GM03348 (cell line): ENCODE results near the gene MYO15B.
"Not testable (repeated sequence)": the region's sequence is repeated elsewhere in the genome, so short reads cannot be mapped to it uniquely, and the experiment has no call there.

Experiments used
- DNase-seq: peaks from one replicate; pipeline ENCODE4 v3.0.0; 2012; ENCODE audit warnings: low spot score

The MYO15B gene

DNA sequence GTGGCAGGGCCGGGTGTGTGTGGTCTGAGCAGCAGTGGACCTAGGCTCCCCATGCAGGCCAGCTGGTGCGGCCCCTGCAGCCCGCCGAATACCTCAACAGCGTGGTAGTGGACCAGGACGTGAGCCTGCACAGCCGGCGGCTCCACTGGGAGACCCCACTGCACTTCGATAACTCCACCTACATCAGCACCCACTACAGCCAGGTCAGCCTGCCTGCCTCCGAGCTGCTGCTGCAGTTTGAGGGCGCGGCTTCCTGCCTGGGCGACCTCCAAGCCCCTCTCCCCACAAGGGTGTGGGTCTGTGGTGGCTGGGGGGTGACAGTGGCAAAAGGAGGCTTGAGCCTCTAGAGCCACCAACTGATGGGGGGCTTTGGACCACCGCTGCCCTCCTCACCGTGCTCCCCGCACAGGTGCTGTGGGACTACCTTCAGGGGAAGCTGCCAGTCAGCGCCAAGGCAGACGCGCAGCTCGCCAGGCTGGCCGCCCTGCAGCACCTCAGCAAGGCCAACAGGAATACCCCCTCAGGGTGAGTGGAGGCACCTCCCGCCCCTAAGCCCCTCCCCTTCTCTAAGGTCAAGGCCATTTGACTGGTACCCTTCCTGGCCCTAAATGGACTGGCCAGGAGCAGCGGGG is 37.2 kb downstream of the MYO15B start:
- DNase-seq = no peak

DNA sequence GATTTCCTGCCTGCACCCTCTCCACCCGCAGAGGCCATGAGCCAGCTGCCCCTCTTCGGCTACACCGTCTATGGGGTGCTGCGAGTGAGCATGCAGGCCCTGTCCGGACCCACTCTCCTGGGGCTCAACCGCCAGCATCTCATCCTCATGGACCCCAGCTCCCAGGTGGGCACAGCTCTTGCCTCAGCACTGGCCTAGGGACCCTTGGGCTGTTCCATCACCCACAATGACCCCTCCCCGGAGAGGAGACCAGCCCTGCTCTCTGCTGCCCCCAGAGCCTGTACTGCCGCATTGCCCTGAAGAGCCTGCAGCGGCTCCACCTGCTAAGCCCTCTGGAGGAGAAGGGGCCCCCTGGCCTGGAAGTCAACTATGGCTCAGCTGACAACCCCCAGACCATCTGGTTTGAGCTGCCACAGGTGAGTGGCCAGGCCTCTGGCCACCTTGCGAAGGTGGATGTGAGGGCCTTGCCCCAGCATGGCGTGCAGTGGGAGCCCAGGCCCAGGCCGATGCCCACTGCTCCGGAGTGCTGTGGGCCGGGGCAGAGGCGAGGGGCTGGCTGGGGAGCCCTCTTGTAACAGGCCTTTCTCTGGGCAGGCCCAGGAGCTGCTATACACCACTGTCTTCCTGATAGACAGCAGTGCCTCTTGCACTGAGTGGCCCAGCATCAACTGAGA is 38.4 kb downstream of the MYO15B start:
- DNase-seq = peak; percentile 69

DNA sequence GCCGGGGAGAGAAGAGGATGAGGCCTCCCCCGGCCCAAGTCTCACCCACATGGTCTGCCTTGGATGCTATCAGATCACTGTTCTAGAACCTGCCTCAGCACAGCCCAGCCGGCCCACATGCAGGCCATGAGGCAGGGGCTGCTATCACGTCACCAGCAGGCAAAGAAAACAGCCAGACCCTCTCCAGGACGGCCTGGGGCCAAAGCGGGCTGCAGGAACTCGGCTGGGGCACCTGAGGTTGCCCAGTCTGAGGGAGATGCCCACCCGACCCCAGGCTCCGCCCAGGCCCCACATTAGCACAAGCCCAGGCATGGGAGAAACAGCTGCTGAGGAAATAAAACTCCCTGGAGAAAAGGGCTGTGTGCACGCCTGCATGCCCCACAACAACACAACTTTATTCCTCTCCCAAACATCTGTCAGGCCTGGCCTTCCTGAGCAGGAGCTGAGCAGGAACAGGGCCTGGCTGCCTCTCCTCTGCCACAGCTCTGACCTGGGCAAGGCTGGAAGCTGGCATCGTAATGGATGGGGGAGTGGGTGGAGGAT is 39.0 kb downstream of the MYO15B start:
- DNase-seq = no peak

DNA sequence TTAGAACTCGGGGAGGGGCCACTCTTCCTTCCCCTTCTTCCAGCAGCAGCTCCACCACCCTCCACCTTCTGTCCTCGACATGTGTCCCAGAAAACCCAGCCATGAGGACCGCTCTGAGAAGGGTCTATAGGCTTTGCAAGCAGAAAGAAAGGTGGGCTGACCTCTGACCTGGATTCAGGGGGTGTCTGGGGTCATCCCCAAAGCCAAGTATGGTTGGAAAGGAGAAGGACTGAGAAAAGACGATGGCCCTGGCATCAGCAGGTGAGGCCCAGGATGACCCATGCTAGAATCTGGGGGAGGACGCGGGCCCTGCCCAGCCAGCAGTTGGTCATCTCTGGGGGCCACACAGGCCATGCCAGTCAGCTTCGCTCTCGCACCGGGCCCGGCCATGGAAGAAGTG is 39.5 kb downstream of the MYO15B start:
- no peak for DNase-seq

DNA sequence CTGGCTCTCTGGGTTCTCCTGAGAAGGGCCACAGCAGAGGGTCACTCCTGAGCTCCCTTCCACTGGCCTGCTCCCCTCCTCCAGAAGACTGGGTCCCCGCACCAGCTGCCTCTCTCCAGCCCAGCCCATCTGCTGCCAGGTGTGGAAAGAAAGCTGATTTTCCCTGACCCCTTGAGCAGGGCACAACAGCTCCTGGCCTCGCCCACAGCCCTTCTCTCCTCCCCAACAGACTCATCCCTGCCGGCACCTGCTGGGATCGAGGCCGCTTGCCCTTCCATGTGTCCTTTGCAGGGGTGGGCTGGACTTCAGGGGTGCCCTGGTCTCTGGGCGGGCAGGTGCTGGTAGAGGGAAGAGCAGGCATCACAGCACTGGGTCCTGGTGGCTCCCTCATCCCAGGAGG is 40.8 kb downstream of the MYO15B start:
- no peak for DNase-seq

DNA sequence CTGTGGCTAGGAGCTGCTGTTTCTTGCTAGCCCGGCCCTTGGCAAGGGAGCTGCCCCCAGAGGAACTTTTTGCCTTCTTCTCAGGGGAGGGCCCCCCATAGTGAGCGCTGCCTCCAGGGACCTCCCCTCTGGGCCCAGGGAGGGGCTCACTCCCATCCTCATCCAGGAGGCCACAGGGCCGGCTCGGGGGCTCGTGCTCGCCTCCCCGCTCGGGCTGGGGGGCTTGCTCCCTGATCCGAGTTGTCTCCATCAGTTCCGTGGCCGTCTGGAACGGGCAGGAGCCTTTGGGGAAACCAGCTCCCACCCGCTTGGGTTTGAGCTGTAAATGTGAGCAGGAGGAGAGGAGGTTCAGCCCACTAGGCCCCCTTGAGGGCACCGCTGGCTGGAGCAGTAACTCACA is 41.6 kb downstream of the MYO15B start:
- DNase-seq = no peak

DNA sequence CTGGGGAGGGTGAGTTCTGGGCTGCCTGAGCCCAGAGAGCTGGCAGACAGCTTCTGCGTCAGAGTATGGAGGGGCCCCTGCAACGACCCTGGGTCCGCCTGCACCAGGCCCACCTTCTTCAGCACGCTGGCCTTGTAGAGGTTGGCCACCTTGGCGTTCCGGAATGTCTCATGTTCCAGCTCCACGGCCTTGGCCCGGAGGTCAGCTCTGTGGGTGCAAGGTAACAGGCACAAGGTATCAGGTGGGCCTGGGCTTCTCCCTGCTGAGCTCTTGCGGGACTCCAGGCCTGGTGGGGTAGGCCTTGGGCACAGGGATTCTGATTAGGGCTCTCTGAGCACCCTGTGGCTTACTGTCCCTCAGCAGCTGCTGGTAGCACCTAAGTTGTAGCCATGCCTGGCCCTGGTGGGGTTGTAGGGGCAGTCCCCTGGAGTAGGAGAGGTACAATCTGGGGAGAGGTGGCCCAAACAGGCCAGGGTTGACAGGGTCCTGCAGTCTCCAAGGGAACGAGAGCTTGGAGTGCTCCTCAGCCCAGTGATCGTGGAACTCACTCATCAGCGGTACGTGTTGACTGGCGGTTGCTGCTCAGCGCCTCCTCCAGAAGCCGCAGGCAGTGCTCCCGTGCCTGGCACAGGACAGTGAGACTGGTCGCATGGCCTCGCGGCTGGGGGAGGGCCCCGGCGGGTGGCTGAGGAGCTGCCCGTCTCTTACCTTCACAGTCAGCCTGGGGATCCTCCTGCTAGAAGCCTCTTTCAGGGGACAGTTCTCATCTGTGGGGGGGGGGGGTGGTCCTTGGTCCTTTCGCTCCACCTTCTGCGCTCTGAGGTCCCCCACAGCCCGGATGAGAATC is 42.7 kb downstream of the MYO15B start:
- DNase-seq = no peak

DNA sequence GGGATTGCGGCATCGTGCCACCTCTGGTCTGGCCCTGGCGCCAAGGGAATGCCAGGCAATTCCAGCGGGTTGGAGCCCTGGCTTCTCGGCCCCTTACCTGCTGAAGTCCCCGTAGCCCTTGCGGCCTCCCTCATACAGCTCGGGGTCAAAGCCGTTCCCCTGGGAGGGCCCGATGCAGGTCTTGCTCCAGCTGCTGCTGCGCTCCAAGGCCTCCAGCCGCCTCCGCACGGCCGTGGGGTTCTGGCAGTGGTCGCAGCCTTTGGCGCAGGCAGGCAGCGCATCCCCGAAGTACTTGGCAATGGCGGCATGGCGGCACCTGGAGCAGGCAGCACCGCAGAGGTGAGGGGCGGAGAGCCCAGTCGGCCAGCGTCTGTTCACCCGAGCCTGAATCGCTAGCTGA is 43.8 kb downstream of the MYO15B start:
- DNase-seq = no peak

DNA sequence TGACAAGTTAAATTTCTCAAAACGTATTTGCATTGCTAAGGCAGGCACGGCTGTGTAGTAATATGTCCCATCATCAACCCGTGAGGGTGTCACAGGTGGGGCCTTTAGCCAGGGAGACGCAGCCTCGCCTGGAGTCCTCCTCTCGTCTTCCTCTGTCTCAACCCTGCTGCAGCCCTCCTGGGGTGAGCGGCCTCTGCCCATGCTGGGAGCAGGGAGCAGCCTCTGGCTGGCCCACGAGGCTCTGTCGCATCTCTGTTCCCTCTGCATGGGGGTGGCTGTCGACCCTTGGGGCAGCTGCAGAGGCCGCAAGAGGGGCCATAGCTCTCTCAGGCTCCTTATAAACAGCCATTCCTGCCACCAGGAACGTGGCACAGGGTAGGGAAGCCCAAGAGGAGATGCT is 44.8 kb downstream of the MYO15B start:
- DNase-seq = no peak

DNA sequence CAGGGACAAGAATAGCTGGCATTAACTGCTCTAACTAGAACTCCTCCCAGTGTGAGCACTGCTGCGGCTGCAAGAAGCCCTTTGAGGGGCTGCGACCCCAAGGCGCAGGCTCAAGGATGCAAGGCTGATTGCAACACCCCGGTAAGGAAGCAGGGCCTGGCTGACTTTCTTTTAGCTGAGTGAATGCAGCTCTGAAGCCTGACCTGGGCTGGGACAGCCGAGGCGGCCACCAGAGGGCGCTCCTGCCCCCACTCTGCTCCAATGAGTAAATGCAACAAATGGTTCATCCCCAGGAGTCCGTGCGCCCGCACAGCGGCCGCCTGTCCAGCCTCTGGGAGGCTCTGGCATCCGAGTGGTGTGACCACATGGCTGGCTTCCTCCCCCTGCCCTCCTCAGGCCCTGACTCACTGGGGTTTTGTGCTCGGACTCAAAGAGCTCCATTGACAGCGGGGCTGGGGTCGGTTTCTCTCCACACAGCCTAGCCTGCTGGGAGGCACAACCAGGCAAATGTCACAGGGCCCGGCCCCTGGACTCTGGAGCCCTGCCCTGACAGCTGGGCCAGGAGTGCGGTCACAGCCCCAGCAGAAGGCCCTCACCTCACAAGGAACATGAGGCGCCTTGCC is 45.4 kb downstream of the MYO15B start, which contains the start of gene SMIM5:
TSS of gene SMIM5 (plus strand) at position 572 of the 623 bp plus-strand sequence. CDS start 6,768 bp downstream, outside the sequence.
- DNase-seq = peak; percentile 96

DNA sequence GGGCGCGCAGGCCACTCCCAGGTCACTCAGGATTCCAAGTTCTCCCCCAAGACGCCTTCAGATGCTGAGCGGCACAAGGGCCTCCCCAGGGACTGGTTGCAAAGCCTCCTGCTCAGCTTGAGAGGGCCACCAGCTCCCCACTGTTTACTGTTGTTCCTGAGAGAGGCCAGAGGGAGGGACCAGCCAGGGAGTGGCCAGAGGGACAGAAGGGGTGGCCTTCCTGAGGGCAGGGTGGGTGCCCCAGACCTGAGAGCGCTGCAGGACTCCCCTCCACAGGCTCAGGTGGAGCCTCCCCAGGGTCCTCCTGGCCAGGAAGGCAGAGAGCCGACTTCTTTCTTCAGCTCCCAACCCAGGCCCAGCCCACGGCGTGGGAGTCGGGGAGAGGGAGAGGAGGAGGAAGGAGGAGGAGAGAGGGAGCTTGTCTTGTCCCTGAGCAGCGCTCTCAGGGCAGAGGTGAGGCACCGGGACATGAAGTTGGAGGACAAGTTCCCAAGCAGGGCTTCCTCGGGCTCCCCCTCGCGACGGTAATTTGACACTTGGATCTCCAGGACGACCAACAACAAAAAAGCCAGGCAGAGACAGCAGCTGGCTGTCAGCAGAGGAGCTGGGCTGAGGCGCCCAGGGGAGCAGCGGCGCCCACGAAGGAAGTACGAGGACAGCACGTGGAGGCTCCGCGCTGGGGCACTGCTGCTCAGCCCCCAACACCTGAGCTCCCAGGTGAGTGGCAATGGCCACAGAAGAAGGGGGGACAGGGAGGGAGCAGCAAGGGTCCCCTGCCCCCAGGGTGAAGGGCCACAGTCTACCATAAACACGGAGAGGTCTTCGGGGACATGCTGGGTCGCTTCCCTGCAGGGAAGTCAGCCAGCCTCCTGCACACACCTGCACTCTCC is 46.1 kb downstream of the MYO15B start:
- peak; percentile 95 for DNase-seq

DNA sequence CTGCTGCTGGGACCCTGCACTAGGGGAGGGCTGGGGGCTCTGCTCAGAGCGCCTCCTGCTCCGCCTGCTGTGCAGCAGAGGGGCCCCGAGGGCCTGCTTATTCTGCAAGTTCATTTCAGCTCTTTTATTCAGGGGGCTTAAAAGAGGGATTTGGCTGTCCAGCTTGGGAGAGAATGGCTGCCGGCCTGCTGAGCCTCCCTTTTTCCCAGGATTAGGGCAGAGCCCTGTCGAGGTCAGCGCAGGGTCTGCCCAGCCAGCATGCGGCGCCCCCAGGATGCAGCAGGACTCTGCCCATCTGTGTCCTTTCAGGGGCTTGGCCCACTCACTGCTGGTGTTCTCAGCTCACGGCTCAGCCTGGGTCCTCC is 46.8 kb downstream of the MYO15B start:
- DNase-seq = no peak

DNA sequence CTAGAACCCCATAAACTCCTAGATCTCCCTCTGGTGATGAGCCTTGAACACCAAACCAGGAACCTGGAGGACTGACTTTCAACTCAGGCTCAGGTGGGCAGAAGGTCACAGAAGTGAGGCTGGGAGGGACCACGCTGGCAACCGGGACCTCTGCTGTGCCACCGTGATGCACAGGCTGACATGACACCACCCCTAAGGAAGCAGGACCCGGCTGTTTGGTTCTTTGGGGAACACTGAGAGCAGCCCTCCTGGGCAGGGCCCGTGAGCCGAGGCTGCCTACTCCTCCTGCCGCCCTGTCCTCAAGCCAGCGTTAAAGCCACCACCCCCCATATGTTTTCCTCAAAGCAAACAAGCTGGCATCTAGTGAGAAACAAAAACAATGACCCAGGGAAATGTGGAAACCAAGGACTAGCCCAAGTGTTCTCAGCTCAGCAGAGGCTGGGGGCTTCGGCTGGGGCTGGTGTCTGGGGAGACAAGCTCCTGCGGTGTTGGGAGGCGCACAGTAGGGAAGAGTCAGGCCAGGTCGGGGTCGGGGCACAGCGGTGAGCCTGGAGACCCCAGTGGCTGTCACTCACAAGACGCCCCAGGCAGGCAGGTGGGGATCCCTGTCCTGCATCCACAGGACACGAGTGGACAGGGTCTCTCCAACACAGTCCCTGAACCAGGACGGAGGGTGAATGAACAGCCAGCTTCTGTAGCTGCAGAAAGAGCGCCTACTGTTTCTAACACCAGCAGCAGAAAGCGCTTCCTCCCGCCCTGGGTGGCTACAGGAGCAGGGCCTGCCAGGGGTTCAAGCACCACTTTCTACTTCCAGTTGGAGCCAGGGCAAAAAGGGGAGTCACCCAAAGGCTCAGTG is 47.4 kb downstream of the MYO15B start:
- no peak for DNase-seq

DNA sequence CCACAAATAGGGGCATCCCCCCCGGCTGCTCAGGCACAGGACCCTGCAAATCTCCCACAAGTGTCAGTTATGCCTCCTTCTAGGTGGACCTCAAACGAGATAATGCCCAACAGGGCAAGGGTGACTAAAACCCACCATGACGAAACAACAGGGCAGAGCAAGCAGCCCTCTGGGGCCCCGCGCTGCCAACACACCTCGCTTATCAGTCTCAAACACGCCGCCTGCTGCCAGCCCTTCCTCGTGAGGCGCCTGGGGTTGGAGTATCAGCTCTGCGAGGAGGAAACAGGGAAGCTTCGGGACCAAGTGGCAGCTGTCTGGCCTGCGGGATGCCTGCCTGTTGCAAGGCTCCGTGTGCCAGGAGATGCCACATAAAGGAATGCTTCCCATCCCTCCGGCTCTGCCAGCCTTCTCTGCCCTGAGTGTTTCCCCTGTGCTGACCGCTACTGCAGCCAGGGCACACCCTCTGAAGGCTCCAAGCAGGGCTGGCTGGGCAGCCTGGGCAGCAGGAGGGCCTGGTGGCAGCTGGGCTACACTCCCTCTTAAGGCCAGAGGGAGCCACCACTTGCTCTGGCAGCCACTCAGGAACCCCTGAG is 48.1 kb downstream of the MYO15B start:
- no peak for DNase-seq

DNA sequence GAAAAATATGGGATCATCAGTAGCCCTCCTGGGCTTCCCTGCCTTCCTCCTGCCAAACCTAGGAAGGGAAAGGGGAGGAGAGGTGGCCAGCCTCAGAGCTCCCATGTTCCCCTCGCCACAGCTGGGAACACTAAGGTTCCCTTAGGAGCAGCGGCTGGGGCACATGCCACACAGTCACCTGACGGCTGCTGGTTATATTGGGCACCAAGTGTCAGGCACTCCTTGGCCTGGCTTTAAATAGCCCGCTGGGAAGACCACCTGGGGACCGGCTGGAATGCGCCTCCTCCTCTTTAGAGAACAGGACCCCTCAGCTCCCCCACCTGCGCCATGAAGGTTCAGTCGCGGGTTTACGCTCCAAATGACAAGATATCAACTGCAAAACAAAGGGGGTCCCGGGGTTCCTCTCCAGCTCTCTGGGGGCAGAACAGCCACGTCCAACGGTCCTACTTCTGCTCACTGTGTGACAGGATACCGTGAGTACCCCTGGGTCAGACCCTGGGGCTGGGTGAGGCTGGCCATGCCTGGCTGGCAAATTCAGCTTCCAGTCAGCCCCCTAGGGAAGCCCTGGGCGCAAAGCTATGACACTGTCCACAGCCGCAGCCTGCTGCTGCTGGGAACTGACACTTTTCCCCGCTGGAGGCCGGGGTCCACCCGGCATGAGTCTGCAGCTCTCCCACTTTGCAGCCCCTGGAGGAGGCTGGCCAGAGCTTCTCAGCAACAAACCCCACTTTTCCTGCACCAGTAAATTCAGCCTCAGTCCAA is 49.0 kb downstream of the MYO15B start:
- DNase-seq = no peak

DNA sequence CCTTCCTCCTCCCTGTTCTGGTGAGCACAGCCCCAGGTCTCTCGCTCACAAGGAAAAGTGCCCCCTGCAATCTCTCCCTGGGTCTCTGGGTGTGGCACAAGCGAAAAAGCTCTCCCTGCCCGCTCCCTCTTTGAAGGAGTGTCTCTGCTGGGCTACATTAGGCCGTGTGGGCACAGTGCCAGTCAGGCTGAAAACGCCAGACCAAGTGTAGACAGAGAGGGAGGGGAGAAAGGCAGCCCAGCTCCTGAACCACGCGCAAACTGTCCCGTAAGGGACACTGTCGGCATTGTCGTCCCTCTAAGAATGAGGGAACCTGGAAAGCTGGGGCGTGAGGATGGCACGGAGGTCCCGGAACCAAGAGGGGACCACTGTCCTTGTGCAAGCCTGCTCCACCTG is 49.5 kb downstream of the MYO15B start:
- DNase-seq = no peak

DNA sequence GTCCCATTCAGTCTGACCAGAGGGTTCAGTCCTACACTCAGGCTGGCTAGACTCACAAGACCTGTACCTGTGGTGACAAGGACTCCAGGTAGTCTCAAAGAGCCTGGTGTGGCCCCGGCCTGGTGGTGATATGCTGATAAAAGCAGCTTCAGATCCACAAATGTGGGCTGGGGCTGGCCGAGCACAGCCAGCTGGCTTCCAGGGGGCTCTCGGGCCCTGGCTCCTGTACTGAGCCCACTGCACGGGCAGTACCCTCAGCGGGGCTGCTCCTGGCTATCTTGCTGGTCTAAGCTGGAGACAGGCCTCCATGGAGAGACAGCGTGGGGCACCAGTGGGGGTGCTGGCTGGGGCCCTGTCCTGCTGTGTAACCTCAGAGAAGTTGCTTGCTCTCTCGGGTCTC is 50.0 kb downstream of the MYO15B start:
- DNase-seq = no peak

DNA sequence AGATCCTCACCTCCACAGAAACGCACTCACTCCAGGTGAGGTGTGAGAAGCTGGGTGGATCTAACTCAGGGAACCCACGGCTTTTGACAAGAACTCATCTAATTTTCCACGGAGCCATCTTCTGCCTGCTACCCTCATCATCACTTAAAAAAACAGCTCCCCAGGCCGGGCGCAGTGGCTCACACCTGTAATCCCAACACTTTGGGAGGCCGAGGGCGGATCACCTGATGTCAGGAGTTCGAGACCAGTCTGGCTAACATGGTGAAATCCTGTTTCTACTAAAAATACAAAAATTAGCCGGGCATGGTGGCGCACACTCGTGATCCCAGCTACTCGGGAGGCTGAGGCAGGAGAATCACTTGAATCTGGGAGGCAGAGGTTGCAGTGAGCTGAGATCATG is 50.4 kb downstream of the MYO15B start:
- DNase-seq = not testable (repeated sequence)

DNA sequence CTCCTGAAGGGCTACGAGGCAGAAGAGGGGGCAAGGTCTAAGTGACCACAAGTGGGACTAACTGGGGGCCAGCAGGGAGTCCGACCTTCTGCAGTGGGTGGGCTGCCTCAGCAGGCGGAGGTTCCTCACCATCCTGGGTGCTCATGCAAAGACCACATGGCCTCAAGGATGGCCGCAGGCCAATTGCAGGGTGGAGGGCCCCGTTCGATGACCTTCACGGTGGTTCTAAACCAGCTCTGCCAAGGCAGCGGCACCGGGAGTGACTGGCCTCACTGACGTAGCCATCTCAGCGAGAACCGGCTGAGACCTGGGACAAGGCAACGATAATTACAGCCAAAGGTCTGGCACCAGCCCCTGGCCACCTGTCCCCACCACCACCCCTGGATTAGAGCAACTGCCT is 51.3 kb downstream of the MYO15B start:
- DNase-seq = no peak
